OCI-LY3 (cell line): ENCODE measurements around the gene GP2.

ENCODE experiments used
- EZH2phosphoT487 ChIP-seq: fragments of 200-600 bp; shearing (Covaris generic); IDR thresholded peaks from 2 replicates; pipeline ENCODE4 v1.6.1; 2018; ENCODE audit warnings: antibody characterized with exemption, mixed run types, low read depth
- TF ChIP-seq, protein P1 (sequence below): fragments of 200-600, 300-600 bp; sonication (generic); IDR thresholded peaks from 2 replicates; pipeline ENCODE4 v1.5.1; 2014; ENCODE audit warnings: antibody characterized with exemption, low read length, low read depth

DNA sequence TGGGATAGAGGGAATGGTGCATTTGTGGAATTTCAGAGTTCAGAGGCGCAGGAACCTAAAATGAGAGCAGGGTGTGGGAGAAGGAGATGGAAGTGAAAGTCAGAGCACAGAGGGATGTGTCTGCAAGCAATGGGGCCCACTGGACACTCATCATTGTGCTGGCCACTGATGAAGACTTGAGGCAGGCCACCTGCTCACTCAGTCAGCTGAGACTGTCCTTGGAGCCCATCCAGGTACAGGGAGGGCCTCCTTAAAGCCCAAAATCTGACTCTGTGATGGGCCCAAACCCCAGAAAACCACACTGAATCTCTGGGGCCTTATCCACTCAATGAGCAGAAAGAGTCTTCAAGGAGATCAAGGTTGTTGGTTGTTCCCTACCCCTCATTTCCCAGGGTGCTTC is 5.6 kb downstream of the GP2 start:
- TF ChIP-seq, protein P1, sequence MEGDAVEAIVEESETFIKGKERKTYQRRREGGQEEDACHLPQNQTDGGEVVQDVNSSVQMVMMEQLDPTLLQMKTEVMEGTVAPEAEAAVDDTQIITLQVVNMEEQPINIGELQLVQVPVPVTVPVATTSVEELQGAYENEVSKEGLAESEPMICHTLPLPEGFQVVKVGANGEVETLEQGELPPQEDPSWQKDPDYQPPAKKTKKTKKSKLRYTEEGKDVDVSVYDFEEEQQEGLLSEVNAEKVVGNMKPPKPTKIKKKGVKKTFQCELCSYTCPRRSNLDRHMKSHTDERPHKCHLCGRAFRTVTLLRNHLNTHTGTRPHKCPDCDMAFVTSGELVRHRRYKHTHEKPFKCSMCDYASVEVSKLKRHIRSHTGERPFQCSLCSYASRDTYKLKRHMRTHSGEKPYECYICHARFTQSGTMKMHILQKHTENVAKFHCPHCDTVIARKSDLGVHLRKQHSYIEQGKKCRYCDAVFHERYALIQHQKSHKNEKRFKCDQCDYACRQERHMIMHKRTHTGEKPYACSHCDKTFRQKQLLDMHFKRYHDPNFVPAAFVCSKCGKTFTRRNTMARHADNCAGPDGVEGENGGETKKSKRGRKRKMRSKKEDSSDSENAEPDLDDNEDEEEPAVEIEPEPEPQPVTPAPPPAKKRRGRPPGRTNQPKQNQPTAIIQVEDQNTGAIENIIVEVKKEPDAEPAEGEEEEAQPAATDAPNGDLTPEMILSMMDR = no peak
- no peak for TF ChIP-seq EZH2phosphoT487
